Endometrial microvascular endothelial cells (primary cell): ENCODE data around the gene TMEM181. TPM values are rescaled to one million over a fixed set of nuclear protein-coding genes. Genes with fewer than 3 reads are reported as not detected.
"Not testable (repeated sequence)": the region's sequence is repeated elsewhere in the genome, so short reads cannot be mapped to it uniquely, and the experiment has no call there.

ENCODE experiments used
- in situ Hi-C: cut with HindIII; loops from 2 replicates; pipeline ENCODE4 v1.10.0; 2017; ENCODE audit warnings: low sequenced_read_pairs, low pct_unique_long_range_greater_than_20kb; ENCODE audit errors: inconsistent ontology term
- total RNA-seq: library from RNA; depleted of rRNA; stranded (reverse); fragments of >200 nt; gene quantifications from one replicate; pipeline ENCODE4 v1.2.3, GENCODE V29; 2015; ENCODE audit errors: inconsistent ontology term

Gene TMEM181
- total RNA-seq, 1 donor from 2014 or later, result 28.0 TPM

DNA sequence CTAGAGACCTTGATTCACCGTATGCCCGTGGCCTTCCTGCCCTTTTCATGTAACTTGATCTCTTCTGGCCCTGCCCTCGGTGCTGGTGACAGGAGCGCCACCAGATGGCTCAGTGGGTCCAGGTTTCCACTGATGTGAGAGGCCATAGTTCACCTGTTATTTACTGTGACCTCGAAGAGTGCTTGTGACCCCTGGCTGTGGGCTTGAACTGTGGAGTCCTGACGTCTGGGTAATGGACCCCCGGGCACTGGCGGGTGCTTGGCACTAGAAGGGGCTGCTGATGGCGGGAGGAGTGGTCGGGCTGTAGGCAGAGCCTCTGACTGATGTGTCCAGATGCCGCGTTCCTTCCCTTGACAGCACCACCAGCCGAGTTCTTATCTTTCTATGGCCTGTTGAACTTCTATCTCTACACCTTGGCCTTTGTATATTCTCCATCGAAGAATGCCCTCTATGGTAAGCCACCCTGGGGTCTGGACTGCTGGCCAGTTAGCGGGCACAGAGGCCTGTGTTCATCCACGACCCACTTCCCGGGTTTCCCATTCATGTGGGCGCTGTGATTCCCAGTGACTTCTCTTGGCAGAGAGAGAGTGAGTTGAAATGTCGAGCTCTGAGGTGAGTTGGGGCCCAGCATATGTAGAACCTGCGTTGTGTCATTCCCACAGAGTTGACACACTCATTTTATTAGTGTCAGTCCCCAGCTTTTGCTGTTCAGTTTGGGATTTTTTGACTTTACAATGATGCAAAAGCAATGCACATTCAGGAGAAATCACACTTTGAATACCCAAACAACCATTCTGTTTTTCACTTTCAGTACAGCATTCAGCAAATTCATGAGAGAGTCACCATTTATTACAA is 69.7 kb downstream of the TMEM181 start:
- in situ Hi-C loops, result no loop called here

DNA sequence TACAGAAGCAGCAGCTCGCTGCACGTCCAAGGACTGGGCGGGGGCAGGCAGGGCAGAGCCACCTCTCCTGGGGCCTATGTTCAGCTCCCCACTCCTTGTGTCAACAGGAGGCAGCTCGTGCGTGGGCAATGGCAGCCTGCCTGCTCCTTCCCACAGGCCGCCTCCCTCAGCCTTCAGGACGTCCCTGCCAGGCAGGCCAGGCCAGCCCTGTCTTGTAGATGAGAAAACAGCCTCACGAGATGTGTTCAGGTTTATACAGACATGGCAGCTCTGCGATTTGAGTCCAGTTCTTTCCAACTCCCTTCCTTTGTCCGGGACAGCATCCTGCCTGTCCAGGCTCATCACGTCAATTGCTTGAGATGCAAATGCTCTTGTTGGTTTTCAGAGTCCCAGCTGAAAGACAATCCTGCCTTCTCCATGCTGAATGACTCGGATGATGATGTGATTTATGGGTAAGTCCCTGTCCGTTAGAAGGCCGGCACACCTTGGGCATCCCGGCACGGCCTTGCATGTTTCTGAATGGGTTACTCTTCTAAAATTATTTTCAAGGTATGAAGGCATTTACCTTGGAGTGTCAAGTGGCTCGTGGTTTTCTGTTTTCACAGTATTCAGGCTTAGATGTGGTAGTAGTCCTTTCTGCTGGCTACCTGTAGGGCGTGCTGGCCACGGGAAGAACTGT is 71.2 kb downstream of the TMEM181 start:
- in situ Hi-C loops, result no loop called here

- in situ Hi-C loops, result no loop called here
Observed at GRCh38 chr6:158631678-158632537, 72.0 kb downstream of the TMEM181 start.

GRCh38 chr6:158632538-158633119 is 72.7 kb downstream of the TMEM181 start:
- in situ Hi-C loops, result not testable (repeated sequence)

GRCh38 chr6:158633127-158633526 is 73.2 kb downstream of the TMEM181 start:
- in situ Hi-C loops, result no loop called here

DNA sequence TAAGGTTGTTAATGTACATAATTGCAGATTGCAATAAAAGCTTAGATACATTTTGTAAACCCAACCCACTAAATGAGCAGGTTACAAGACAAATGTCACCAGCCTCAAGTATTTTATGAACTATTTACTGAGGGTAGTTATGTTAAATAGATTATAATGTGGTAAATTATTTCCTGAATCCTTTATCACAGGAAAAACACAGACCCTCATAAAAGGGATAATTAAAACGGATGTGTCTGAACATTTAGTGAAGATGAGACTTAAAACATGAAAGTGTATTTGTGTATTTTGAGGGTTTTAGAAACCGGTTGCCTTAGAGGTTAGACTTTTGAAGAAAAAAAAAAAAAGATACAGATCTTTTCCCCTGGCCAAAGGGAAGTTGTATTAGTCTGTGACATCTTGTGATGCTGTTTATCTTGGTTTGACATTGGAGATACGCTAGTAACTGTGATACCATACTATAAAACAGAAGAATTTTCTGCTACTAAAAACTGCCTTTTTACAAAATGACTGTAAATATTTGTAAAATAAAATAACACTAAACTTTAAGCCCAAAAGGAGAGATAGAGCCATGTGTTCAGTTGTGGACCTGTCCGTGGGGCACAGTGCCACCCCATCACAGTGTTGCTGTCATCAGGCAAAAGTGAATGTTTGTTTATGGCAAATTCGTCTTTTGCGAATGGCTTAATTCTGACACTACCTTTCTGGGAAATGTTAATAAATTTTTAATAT is 75.0 kb downstream of the TMEM181 start:
- in situ Hi-C loops, result no loop called here

- in situ Hi-C loops, result no loop called here
Observed at GRCh38 chr6:158635427-158636073, 75.7 kb downstream of the TMEM181 start.

DNA sequence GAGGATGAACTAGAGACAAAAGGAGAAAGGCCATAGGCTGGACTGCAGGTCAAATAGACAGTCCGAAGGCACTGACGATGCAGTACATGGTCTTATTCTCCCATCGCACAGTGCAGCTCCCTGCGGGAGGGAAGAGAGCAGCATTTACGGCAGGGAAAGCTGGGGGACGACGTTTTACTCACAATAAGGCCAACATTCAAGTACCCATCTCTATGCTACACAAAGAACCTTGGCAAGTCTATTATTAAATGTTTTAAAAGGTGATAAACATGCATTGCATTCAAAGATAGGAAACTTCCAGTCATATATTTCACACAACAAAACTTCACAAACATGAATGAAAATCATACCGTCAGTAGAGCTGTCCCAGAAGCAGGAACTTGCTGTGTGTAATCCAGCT is 76.9 kb downstream of the TMEM181 start:
- in situ Hi-C loops, result no loop called here

DNA sequence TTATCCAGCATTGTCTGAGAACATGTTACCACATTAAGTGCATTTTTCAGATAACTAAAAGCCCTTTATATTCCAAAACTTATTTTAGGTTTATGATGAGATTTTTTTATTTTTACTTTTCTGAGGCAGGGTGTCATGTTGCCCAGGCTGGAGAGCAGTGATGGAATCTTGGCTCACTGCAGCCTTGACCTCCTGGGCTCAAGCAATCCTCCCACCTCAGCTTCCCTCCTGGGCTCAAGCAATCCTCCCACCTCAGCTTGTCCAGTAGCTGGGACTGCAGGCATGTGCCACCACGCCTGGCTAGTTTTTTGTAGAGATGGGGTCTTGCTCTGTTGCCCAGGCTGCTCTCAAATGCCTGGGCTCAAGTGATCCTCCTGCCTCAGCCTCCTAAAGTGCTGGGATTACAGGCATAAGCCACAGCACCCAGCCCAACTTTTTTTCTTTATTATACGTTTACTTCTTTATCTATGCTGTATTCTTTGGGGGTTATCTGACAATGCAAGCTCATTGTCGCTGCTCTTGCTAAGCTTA is 78.5 kb downstream of the TMEM181 start:
- in situ Hi-C loops, result no loop called here

DNA sequence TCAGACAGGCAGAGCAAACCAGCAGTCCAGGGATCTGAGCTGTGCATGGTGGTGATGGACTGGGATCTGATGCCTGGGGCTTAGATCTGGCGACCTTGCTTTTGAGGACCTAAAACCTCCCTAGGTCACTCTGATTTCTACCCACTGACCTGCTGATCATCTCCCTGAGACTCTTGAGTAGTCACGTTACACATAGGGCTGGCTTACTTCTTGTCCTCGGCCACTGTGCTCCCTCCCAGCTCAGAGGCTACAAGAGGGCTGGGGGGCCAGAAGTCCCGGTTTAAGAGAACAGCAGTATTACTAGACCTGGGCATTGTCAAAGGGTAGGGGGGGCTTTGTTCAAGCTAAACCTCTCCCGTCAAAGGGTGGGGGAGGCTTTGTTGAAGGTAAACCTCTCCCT is 79.2 kb downstream of the TMEM181 start:
- in situ Hi-C loops, result no loop called here

DNA sequence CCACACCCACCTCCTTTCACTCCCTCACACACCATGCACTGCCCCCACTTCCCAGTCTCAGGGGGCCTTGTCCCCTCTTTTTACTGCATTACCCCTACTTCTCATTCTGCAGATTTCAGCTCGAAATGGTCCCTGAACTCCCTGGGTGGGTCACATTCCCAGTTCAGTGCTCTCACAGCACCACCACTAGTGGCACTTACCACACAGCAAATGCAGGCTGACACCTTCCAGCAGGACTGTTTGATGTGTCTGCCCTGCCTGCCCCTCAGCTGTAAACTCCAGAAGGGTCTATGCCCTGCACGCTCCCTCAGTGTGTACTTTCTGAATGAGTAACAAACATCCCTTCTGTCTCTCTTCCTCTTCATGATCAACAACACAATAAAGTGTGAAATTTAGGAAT is 80.6 kb downstream of the TMEM181 start:
- in situ Hi-C loops, result no loop called here

DNA sequence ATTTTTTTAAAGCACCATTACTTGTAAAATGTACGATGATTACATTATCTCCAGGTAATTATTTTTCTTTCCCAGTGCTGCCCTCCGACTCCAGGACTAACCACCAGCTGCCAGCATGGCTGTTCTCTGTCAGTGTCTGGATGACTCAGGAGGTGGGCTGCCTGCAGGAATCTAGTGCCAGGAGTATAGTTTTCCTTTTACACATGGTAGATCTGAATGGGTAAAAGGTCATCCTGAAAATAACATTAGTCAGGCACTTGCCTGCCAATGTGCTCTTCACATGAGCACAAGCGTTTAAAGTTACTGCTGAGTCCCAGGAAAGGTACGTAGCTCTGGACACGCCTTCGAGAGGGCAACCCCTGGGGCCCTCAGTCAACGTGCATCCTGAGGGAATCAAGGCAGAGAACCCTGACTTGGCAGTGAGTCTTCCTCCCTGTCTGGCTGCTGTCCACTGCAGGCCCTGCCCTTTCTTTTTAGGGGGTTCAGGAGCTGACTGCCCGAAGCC is 82.3 kb downstream of the TMEM181 start:
- in situ Hi-C loops, result no loop called here

- in situ Hi-C loops, result no loop called here
Observed at GRCh38 chr6:158643836-158644230, 83.9 kb downstream of the TMEM181 start.

DNA sequence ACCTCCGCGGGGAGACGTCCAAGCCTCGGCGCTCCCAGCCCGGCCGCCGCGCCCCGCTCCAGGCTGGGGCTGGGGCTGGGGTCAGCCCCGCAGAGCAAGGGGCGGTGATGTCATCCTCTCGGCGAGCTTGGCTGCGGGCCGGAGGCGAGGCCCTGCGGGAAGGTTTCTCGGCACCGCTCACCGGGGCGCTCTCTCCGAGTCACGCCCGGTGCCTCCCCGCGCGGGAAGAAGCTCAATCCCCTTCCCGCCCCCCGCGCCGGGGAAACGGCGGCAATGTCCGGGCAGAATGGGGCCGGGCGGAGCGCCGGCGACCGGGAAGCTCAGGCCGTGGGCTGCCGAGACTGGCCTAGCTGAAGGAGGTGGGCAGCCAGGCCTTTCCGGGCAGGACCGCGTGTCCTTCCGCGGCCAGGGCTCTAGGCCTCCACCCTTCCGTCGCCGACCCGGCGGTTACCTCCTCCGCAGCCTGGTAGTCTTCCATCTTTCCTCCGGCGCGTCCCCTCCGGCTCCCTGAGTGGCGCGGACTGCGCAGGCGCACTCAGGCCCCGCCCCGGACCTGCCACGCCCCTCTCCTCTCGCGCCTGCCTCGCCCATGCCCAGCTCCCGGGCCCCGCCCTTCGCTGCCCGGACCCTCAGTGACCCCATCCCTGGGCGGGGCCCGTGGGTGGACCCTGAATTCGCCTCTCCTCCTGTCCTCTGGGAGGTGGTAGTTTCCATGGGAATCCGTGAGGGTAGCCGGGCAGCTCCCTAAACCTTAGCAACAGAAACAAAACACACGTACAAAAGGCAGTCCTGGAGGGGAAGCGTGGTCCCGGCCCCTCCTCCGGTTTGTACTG is 84.6 kb downstream of the TMEM181 start, which contains the start of gene DYNLT1:
Gene DYNLT1, minus strand, starts transcription at position 513 of the 833 bp plus-strand sequence. Its CDS starts 35 bp downstream, at position 478.
- in situ Hi-C loops, result no loop called here

- in situ Hi-C loops, result no loop called here
Observed at GRCh38 chr6:158645064-158646022, 85.5 kb downstream of the TMEM181 start.
